Natural killer cell (primary cell): ENCODE measurements around the gene ADIG. TPM values are rescaled to one million over a fixed set of nuclear protein-coding genes. Genes with fewer than 3 reads are reported as not detected.

ENCODE experiments used
- ATAC-seq, 3 donors: fragments of 150-1000 bp in 2 of 3; fragments of 200-7000 bp in 1 of 3; cut with Tn5 transposase; 1 replicate in 1 of 3; 2 replicates in 2 of 3; pipeline ENCODE4 v1.10.0; 2021; ENCODE audit warnings: mild to moderate bottlenecking in 2 of 3, moderate library complexity in 2 of 3
- DNase-seq, 2 donors: peaks; one replicate each; pipeline versions ENCODE4 v3.0.0 to v3.0.0-alpha.2; 2013 to 2021; ENCODE audit warnings: mixed read lengths in 1 of 2
- H3K27ac ChIP-seq: one replicate; pipeline ENCODE4 v1.5.1; 2013; ENCODE audit warnings: mild to moderate bottlenecking, low read length
- H3K27me3 ChIP-seq: one replicate; pipeline ENCODE4 v1.6.1; 2013; ENCODE audit warnings: low read length; ENCODE audit not compliant: control insufficient read depth, insufficient read depth
- H3K36me3 ChIP-seq: one replicate; pipeline ENCODE4 v1.6.1; 2013; ENCODE audit warnings: low read length; ENCODE audit not compliant: control insufficient read depth, insufficient read depth
- H3K4me1 ChIP-seq: one replicate; pipeline ENCODE4 v1.6.1; 2013; ENCODE audit warnings: low read length; ENCODE audit not compliant: control insufficient read depth, insufficient read depth
- H3K4me3 ChIP-seq: one replicate; pipeline ENCODE4 v1.5.1; 2013; ENCODE audit warnings: low read length
- H3K9me3 ChIP-seq: one replicate; pipeline ENCODE4 v1.6.1; 2013; ENCODE audit warnings: low read length; ENCODE audit not compliant: control insufficient read depth, insufficient read depth
- H3K27ac Mint-ChIP-seq, 2 donors: one replicate each; pipeline ENCODE4 v1.8.0; 2022; ENCODE audit warnings: mild to moderate bottlenecking in 2 of 2, mixed read lengths in 2 of 2, moderate library complexity in 1 of 2
- H3K27me3 Mint-ChIP-seq, 2 donors: one replicate each; pipeline ENCODE4 v1.8.0; 2022; ENCODE audit warnings: low read depth in 2 of 2, mixed read lengths in 2 of 2
- H3K36me3 Mint-ChIP-seq: one replicate; pipeline ENCODE4 v1.8.0; 2022; ENCODE audit warnings: mixed read lengths
- H3K4me1 Mint-ChIP-seq, 2 donors: one replicate each; pipeline ENCODE4 v1.8.0; 2022; ENCODE audit warnings: mixed read lengths in 2 of 2
- H3K4me3 Mint-ChIP-seq: one replicate; pipeline ENCODE4 v1.8.0; 2022; ENCODE audit warnings: mild to moderate bottlenecking, moderate library complexity, mixed read lengths
- H3K9me3 Mint-ChIP-seq, 2 donors: one replicate each; pipeline ENCODE4 v1.8.0; 2022; ENCODE audit warnings: mixed read lengths in 2 of 2
- WGBS: methylation state at CpG from one replicate; pipeline ENCODE4 v1.1.7; 2013; ENCODE audit warnings: missing lambda C conversion rate; ENCODE audit not compliant: insufficient coverage; 5-methylcytosine and 5-hydroxymethylcytosine counted together
- intact Hi-C: fragments of 100-400 bp; cut with micrococcal nuclease; formaldehyde crosslinking; loops from one replicate; pipeline ENCODE4 v1.14.2; 2022
- total RNA-seq, 4 donors: library from RNA; stranded (reverse); fragments of 120-200 nt in 1 of 4; gene quantifications; one replicate each; pipeline versions ENCODE4 v1.2.3 to v1.2.4, GENCODE V29; 2013 to 2022
- TF ChIP-seq, protein P1 (sequence below): fragments of 200-600 bp; IDR thresholded peaks from one replicate; pipeline ENCODE4 v1.8.0; 2022; ENCODE audit warnings: antibody characterized with exemption

ADIG gene
- total RNA-seq, 3 donors from 2014 or later (not counting 1 experiment from before 2014, with no cell fraction given): not detected

DNA sequence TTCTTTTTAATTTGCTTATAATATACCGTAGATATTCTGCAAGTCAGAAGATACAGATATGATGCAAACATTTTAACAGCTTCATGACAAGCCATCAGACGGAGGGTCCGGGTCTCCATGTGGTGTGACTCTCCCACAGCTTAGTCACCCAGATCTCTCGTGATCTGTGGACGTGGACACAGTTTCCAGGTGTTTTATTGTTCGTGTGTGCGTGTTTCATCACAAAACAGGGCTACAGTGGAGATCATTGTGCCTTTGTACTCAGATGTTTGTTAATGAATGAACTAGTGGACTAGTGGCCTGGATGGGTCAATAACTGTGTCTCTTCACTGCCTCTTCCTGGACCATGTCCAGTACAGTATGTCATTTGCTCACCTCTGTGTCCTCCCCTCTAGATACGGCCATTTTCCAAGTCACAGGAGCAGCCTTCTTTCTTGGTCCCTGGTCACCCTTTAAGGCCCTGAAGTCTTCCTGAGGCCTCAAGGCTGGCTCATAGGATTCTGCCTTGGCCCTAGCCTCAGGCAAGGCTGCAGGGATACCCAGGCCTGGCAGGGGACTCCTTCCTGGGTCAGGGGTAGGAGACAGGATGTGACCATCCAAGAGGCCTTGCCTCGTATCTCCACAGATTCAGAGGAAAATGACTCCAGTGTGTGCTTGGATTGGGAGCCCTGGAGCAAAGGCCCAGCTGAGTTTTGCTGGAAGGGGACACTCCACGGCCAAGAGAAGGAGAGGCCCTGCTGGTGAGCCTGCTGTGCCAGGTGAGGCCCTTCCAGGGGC is 4.6 kb downstream of the ADIG start:
- Histone ChIP-seq H3K27ac (no peak overlapping the region), H3K4me1 (no peaks in the 10 kb centered on the region), H3K36me3 (no peaks in the 10 kb centered on the region), H3K4me3 (no peak overlapping the region), H3K27me3 (no peaks in the 10 kb centered on the region), H3K9me3 (no peaks in the 10 kb centered on the region)
- no peak overlapping the region for H3K4me3 Mint-ChIP-seq
- H3K27ac Mint-ChIP-seq: no peak overlapping the region
- no peaks in the 10 kb centered on the region for H3K36me3 Mint-ChIP-seq
- TF ChIP-seq, protein P1, sequence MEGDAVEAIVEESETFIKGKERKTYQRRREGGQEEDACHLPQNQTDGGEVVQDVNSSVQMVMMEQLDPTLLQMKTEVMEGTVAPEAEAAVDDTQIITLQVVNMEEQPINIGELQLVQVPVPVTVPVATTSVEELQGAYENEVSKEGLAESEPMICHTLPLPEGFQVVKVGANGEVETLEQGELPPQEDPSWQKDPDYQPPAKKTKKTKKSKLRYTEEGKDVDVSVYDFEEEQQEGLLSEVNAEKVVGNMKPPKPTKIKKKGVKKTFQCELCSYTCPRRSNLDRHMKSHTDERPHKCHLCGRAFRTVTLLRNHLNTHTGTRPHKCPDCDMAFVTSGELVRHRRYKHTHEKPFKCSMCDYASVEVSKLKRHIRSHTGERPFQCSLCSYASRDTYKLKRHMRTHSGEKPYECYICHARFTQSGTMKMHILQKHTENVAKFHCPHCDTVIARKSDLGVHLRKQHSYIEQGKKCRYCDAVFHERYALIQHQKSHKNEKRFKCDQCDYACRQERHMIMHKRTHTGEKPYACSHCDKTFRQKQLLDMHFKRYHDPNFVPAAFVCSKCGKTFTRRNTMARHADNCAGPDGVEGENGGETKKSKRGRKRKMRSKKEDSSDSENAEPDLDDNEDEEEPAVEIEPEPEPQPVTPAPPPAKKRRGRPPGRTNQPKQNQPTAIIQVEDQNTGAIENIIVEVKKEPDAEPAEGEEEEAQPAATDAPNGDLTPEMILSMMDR: no peak
- DNase-seq: no peak
- H3K9me3 Mint-ChIP-seq: no peaks in the 10 kb centered on the region
- intact Hi-C loops: no loop called here
- no peaks in the 10 kb centered on the region for H3K4me1 Mint-ChIP-seq
- 85% methylated on average over 10 of the region's 10 CpGs for WGBS
- ATAC-seq: no peak
- no peaks in the 10 kb centered on the region for H3K27me3 Mint-ChIP-seq

DNA sequence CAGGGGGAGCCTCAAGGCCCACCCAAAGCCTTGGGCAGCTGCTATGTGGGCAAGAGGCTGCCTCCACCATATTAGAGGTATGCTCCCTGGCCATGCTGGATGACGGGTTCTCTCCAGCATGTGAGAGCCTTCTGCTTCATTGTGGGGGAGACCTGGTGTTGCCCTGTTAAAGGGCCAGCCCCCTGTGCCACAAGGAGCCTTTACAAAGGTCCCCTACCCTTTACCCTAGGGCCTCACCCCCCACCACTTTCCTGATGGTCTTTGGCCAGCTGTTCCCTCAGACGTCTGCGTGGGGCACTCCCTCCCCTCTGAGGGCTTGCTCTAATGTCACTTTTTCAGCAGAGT is 5.2 kb downstream of the ADIG start:
- no peak for DNase-seq
- no peaks in the 10 kb centered on the region for H3K27me3 ChIP-seq
- H3K4me3 ChIP-seq: no peak overlapping the region
- no peak overlapping the region for H3K27ac Mint-ChIP-seq
- intact Hi-C loops: no loop called here
- no peaks in the 10 kb centered on the region for H3K4me1 Mint-ChIP-seq
- TF ChIP-seq, protein P1: no peak
- H3K36me3 ChIP-seq: no peaks in the 10 kb centered on the region
- no peaks in the 10 kb centered on the region for H3K4me1 ChIP-seq
- H3K9me3 ChIP-seq: no peaks in the 10 kb centered on the region
- H3K27ac ChIP-seq: no peak overlapping the region
- WGBS: 78% methylated on average over 3 of the region's 3 CpGs
- no peak overlapping the region for H3K4me3 Mint-ChIP-seq
- no peaks in the 10 kb centered on the region for H3K27me3 Mint-ChIP-seq
- no peak for ATAC-seq
- H3K36me3 Mint-ChIP-seq: no peaks in the 10 kb centered on the region
- no peaks in the 10 kb centered on the region for H3K9me3 Mint-ChIP-seq

DNA sequence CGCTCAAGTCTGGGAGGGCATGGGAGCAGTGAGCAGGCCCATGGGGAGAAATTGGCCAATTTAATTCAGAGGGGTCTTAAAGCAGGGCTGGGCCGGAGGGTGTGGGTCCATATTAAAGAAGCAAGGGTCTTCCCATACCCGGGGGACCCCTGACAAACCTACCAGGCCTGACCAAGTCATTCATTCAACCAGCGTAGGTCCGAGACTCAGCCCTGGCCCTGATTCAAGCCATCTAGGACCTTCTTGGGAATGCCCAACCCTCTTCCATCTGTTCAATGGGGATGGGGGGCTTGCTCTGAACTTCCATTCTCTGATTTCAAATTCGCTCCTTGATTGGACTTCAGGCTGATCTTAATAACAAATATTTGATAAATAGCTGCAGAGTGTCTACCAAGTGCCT is 7.3 kb downstream of the ADIG start:
- Histone ChIP-seq H3K36me3 (no peaks in the 10 kb centered on the region), H3K9me3 (no peaks in the 10 kb centered on the region), H3K27me3 (no peaks in the 10 kb centered on the region), H3K4me3 (no peak overlapping the region), H3K27ac (no peak overlapping the region), H3K4me1 (no peaks in the 10 kb centered on the region)
- H3K36me3 Mint-ChIP-seq: no peaks in the 10 kb centered on the region
- no peaks in the 10 kb centered on the region for H3K9me3 Mint-ChIP-seq
- no peak overlapping the region for H3K27ac Mint-ChIP-seq
- intact Hi-C loops: no loop called here
- WGBS: 91% methylated on average over 6 of the region's 6 CpGs
- no peak overlapping the region for H3K4me3 Mint-ChIP-seq
- no peaks in the 10 kb centered on the region for H3K4me1 Mint-ChIP-seq
- no peaks in the 10 kb centered on the region for H3K27me3 Mint-ChIP-seq
- TF ChIP-seq, protein P1: no peak
- DNase-seq (no peak), ATAC-seq (no peak)

DNA sequence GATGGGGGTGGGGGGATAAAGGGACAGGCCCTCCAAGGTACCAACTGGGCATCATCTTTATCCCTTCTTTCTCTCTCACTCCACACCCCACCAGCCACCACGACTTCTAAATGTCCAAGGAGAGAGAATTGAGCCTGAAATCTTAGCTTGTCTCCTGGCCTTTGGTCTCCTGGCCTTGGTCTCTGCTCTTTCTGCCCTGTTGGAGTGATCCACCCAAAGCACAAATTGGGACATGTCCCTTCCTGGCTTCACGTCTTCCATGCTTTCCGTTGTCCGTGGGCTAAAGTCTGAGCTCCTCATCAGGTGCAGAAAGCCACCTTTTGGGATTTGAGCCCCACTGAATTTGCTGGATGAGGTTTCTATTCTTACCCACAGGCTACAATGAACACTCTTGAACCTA is 8.4 kb downstream of the ADIG start:
- H3K4me1 Mint-ChIP-seq: no peaks in the 10 kb centered on the region
- H3K4me3 Mint-ChIP-seq: no peak overlapping the region
- DNase-seq: no peak
- H3K36me3 ChIP-seq: no peaks in the 10 kb centered on the region
- no peaks in the 10 kb centered on the region for H3K9me3 ChIP-seq
- no peaks in the 10 kb centered on the region for H3K9me3 Mint-ChIP-seq
- no peaks in the 10 kb centered on the region for H3K27me3 Mint-ChIP-seq
- H3K4me1 ChIP-seq: no peaks in the 10 kb centered on the region
- H3K27me3 ChIP-seq: no peaks in the 10 kb centered on the region
- no peak overlapping the region for H3K4me3 ChIP-seq
- H3K27ac Mint-ChIP-seq: no peak overlapping the region
- intact Hi-C loops: no loop called here
- TF ChIP-seq, protein P1: no peak
- H3K36me3 Mint-ChIP-seq: no peaks in the 10 kb centered on the region
- 88% methylated on average over 4 of the region's 4 CpGs for WGBS
- no peak for ATAC-seq
- no peak overlapping the region for H3K27ac ChIP-seq
